NOMO-1 treated with DMSO at 0.1 percent for 48 hours (cell line): ENCODE data around the gene PPP1R2B.
"Not testable (repeated sequence)": the region's sequence is repeated elsewhere in the genome, so short reads cannot be mapped to it uniquely, and the experiment has no call there.

Experiments
- DNase-seq: peaks from one replicate; lab custom pipeline; 2025; ENCODE audit not compliant: unreplicated experiment; lab: John Stamatoyannopoulos, UW

Gene PPP1R2B

GRCh38 chr5:156850206-156850751 lies at the start of gene PPP1R2B:
PPP1R2B (plus strand) TSS chr5:156850295; CDS start chr5:156850563, 268 bp downstream.
- DNase-seq = no peak

GRCh38 chr5:156800929-156801328 lies 49.2 kb upstream of the PPP1R2B start:
- no peak for DNase-seq

DNA sequence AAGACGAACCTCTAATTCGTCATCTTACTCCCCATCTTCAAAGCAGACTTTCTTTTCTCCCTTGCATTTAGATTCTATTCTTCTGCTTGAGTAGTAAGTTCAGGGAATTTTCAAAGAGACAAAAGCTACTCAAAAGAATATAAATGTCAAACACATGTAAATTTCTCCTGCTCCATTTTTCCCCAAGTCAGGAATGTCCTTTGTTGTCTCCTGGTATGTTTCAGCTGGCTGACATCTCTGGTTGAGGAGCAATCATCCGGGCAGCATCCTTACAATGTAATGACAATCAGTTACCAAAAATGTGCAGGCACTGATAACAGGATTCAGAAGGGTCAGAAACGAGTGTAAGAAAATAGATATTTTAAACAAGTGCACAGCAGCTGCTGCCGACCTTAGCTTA lies 47.6 kb upstream of the PPP1R2B start:
- DNase-seq = no peak

GRCh38 chr5:156803404-156803803 lies 46.7 kb upstream of the PPP1R2B start:
- DNase-seq = no peak

GRCh38 chr5:156812959-156813358 lies 37.1 kb upstream of the PPP1R2B start:
- DNase-seq = no peak

- DNase-seq = peak; percentile 23
These were observed 34.0 kb upstream of the PPP1R2B start for GRCh38 chr5:156815988-156816599.

DNA sequence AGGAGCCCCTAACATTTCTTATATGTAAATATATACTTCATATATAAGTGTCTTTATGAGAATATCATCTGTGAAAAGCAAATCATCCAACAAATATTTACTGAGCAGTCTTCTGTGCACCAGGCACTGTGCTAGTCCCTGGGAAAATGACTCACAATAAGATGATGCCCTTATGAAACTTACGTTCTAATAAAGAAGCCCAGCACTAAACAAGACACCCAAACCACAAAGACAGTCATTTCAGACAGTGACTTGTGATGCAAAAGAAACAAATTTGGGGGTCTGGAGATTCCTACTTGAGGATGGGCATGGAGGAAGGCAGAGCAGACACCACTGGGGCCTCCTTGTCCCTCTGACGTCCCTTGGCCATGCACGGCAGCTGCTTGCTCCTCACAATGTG lies 30.6 kb upstream of the PPP1R2B start:
- DNase-seq = no peak

DNA sequence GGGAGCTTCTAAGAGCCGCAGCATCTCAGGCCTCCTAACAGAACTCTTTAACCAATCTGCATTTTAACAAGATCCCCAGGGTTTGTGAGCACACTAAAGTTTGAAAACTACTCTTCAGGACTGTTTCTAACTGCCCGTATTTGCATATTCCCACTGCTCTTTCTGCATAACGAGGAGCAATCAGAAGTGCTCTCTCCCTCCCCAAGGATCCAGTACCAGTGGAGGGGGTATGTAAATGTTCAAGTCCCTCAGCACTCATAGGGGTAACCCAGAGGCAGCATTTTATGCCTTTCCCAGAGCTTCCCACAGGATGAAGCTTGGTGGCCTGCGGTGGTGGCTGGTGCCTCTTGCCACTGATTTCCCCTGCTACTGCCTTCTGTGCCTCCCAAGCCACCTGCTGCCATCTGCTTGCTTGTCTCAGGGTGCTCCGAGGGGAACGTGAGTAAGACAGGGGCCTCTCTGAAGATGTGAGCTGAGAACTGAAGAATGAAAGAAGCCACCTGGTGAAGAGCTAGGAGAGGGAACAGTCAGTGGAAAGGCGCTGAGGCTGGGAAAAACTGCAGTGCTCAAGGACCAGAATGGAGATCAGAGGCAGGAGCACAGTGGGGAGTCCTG lies 30.0 kb upstream of the PPP1R2B start:
- no peak for DNase-seq

GRCh38 chr5:156824241-156824640 lies 25.9 kb upstream of the PPP1R2B start:
- DNase-seq = no peak

DNA sequence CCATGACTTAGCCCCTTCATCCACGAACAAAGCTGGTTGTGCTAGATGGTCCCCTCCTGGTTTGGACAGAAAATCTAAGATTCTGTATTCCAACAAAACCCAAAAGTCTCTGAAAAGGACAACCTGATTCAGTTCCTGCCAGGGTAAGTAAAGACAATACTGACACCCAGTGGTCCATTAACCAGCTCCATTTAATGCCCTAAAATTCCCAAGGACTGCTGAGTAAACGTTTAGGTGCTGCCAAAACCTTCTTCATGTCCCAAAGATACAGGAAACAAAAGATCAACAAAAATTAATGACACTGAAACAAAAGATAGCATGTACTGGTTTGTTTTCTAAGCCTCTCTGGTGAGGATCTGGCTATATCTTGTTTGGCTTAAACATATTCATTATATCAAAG lies 25.3 kb upstream of the PPP1R2B start:
- DNase-seq = no peak

- no peak for DNase-seq
These were observed 24.4 kb upstream of the PPP1R2B start for GRCh38 chr5:156825688-156826087.

GRCh38 chr5:156826150-156826549 lies 23.9 kb upstream of the PPP1R2B start:
- peak; percentile 70 for DNase-seq

- DNase-seq = no peak
These were observed 15.2 kb upstream of the PPP1R2B start for GRCh38 chr5:156834916-156835315.

DNA sequence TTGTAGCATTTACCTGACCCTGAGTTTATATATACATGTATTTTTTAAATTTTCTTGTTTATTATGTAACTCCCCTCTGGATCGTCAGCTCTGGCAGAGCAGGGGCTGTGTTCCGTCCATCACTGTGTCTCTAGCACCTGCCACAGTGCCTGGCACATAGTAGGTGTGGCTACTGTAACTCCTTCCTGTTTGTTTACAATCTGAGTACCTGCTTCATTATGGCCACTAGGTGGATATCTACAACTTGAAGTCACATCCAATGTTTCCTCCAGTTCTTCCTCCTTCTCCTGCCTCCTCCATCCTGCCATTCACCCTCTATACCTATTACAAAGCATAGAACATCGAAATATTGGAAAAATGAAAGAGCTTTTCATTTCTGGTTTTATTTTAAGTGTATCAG lies 14.2 kb upstream of the PPP1R2B start:
- no peak for DNase-seq

GRCh38 chr5:156836846-156837245 lies 13.2 kb upstream of the PPP1R2B start:
- no peak for DNase-seq

- DNase-seq = no peak
These were observed 11.1 kb upstream of the PPP1R2B start for GRCh38 chr5:156838961-156839360.

DNA sequence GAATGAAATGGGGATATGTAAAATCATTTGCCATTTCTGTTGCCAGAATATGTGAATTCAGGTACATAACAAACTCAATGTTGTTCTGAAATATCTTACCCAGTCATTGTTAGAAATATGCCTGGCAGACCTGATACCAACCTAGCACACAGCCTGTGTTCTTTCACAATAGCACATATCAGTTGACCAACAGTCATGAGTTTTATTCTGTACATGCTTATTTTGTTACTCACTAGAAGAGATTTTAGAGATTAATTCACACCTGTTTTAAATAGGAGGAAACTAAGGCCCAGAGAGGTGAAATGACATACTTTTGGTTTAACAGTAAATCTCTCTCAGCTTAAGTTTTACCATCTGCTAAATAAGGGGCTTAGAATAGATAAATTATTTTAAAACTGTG lies 8.4 kb upstream of the PPP1R2B start:
- no peak for DNase-seq

- no peak for DNase-seq
These were observed 3.2 kb upstream of the PPP1R2B start for GRCh38 chr5:156846914-156847313.

- DNase-seq = not testable (repeated sequence)
These were observed 1.6 kb upstream of the PPP1R2B start for GRCh38 chr5:156848447-156848846.

GRCh38 chr5:156851880-156852279 lies 1.8 kb downstream of the PPP1R2B start:
- DNase-seq = no peak

- not testable (repeated sequence) for DNase-seq
These were observed 3.0 kb downstream of the PPP1R2B start for GRCh38 chr5:156853055-156853454.

DNA sequence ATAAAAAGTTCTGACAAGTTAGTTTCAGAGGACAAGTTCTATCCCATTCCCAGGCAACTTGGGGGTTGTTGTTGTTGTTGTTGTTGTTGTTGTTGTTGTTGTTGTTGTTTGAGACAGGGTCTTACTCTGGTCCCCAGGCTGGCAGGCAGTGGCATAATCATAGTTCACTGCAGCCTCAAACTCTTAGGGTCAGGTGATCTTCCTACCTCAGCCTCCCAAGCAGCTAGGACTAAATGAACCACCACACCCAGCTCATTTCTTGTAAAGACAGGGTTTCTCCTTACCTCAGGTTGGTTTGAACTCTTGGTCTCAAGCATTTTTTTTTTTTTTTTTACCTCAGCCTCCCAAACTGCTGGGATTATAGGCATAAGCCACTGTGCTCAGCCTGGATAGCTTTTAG lies 15.3 kb downstream of the PPP1R2B start:
- DNase-seq = no peak

- DNase-seq = no peak
These were observed 20.4 kb downstream of the PPP1R2B start for GRCh38 chr5:156870498-156870839.
